ENCODE measurements around the gene FGD5. TPM values are rescaled to one million over a fixed set of nuclear protein-coding genes. Genes with fewer than 3 reads are reported as not detected.

The FGD5 gene
- total and polyA plus RNA-seq, 9 of the 15 experiments (the other 6 are each of a cell fraction or from before 2014, with no cell fraction given) = 0.18 TPM; not detected in 8

DNA sequence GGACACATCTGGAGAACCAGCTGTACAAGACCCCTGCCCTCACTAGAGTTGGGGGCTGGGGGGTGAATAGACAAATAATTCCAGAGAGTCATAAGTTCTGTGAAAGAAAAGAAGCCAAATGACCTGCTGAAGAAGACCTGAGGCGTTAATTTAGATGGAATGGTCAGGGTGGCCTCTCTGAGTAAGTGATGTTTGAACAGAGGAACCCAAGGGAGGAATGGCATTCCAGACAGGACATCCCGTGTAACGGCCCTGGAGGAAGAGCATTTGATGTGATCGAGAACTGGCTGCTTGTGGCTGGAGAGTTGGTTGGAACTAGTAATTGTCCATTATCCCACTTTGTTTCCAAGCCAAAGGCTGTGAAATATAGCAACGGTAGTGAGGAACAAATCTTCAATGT lies 130.4 kb downstream of the FGD5 start (continued):
- TF ChIP-seq, protein P1, sequence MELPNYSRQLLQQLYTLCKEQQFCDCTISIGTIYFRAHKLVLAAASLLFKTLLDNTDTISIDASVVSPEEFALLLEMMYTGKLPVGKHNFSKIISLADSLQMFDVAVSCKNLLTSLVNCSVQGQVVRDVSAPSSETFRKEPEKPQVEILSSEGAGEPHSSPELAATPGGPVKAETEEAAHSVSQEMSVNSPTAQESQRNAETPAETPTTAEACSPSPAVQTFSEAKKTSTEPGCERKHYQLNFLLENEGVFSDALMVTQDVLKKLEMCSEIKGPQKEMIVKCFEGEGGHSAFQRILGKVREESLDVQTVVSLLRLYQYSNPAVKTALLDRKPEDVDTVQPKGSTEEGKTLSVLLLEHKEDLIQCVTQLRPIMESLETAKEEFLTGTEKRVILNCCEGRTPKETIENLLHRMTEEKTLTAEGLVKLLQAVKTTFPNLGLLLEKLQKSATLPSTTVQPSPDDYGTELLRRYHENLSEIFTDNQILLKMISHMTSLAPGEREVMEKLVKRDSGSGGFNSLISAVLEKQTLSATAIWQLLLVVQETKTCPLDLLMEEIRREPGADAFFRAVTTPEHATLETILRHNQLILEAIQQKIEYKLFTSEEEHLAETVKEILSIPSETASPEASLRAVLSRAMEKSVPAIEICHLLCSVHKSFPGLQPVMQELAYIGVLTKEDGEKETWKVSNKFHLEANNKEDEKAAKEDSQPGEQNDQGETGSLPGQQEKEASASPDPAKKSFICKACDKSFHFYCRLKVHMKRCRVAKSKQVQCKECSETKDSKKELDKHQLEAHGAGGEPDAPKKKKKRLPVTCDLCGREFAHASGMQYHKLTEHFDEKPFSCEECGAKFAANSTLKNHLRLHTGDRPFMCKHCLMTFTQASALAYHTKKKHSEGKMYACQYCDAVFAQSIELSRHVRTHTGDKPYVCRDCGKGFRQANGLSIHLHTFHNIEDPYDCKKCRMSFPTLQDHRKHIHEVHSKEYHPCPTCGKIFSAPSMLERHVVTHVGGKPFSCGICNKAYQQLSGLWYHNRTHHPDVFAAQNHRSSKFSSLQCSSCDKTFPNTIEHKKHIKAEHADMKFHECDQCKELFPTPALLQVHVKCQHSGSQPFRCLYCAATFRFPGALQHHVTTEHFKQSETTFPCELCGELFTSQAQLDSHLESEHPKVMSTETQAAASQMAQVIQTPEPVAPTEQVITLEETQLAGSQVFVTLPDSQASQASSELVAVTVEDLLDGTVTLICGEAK (IDR thresholded peaks at IDR 0.05) = 0 out of 2 replicates have a peak, but pooled peaks have one; percentile 23
- TF ChIP-seq, protein P1 (CRISPR knock-in tag; IDR thresholded peaks at IDR 0.05) = no peak
- TF ChIP-seq NR2C1 (IDR thresholded peaks at IDR 0.05) (no peak), NR2C1 (tag; IDR thresholded peaks at IDR 0.05) (no peak), ZNF696 (CRISPR knock-in tag; conservative IDR thresholded peaks at IDR 0.05) (no peak), ZNF431 (CRISPR knock-in tag; IDR thresholded peaks at IDR 0.05) (no peak)
- TF ChIP-seq, protein P2, sequence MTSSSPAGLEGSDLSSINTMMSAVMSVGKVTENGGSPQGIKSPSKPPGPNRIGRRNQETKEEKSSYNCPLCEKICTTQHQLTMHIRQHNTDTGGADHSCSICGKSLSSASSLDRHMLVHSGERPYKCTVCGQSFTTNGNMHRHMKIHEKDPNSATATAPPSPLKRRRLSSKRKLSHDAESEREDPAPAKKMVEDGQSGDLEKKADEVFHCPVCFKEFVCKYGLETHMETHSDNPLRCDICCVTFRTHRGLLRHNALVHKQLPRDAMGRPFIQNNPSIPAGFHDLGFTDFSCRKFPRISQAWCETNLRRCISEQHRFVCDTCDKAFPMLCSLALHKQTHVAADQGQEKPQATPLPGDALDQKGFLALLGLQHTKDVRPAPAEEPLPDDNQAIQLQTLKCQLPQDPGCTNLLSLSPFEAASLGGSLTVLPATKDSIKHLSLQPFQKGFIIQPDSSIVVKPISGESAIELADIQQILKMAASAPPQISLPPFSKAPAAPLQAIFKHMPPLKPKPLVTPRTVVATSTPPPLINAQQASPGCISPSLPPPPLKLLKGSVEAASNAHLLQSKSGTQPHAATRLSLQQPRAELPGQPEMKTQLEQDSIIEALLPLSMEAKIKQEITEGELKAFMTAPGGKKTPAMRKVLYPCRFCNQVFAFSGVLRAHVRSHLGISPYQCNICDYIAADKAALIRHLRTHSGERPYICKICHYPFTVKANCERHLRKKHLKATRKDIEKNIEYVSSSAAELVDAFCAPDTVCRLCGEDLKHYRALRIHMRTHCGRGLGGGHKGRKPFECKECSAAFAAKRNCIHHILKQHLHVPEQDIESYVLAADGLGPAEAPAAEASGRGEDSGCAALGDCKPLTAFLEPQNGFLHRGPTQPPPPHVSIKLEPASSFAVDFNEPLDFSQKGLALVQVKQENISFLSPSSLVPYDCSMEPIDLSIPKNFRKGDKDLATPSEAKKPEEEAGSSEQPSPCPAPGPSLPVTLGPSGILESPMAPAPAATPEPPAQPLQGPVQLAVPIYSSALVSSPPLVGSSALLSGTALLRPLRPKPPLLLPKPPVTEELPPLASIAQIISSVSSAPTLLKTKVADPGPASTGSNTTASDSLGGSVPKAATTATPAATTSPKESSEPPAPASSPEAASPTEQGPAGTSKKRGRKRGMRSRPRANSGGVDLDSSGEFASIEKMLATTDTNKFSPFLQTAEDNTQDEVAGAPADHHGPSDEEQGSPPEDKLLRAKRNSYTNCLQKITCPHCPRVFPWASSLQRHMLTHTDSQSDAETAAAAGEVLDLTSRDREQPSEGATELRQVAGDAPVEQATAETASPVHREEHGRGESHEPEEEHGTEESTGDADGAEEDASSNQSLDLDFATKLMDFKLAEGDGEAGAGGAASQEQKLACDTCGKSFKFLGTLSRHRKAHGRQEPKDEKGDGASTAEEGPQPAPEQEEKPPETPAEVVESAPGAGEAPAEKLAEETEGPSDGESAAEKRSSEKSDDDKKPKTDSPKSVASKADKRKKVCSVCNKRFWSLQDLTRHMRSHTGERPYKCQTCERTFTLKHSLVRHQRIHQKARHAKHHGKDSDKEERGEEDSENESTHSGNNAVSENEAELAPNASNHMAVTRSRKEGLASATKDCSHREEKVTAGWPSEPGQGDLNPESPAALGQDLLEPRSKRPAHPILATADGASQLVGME (CRISPR knock-in tag; IDR thresholded peaks at IDR 0.05) = 0 out of 2 replicates have a peak, but pooled peaks have one; percentile 19
- TF ChIP-seq, protein P3, sequence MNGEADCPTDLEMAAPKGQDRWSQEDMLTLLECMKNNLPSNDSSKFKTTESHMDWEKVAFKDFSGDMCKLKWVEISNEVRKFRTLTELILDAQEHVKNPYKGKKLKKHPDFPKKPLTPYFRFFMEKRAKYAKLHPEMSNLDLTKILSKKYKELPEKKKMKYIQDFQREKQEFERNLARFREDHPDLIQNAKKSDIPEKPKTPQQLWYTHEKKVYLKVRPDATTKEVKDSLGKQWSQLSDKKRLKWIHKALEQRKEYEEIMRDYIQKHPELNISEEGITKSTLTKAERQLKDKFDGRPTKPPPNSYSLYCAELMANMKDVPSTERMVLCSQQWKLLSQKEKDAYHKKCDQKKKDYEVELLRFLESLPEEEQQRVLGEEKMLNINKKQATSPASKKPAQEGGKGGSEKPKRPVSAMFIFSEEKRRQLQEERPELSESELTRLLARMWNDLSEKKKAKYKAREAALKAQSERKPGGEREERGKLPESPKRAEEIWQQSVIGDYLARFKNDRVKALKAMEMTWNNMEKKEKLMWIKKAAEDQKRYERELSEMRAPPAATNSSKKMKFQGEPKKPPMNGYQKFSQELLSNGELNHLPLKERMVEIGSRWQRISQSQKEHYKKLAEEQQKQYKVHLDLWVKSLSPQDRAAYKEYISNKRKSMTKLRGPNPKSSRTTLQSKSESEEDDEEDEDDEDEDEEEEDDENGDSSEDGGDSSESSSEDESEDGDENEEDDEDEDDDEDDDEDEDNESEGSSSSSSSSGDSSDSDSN (IDR thresholded peaks at IDR 0.05; ENCODE audit: borderline replicate concordance in 1 of 2, low read depth in 2 of 2, low read length in 2 of 2) = 0 out of 4 replicates have a peak, but pooled peaks of 1 of the 2 experiments have one; percentile 31
- TF ChIP-seq, protein P4, sequence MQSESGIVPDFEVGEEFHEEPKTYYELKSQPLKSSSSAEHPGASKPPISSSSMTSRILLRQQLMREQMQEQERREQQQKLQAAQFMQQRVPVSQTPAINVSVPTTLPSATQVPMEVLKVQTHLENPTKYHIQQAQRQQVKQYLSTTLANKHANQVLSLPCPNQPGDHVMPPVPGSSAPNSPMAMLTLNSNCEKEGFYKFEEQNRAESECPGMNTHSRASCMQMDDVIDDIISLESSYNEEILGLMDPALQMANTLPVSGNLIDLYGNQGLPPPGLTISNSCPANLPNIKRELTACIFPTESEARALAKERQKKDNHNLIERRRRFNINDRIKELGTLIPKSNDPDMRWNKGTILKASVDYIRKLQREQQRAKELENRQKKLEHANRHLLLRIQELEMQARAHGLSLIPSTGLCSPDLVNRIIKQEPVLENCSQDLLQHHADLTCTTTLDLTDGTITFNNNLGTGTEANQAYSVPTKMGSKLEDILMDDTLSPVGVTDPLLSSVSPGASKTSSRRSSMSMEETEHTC (IDR thresholded peaks at IDR 0.05) = no peak

Measured in K562 (cell line).